LNCaP clone FGC (cell line): ENCODE data around the gene KDM2B.
"Not testable (repeated sequence)": the region's sequence is repeated elsewhere in the genome, so short reads cannot be mapped to it uniquely, and the experiment has no call there.

Experiments
- DNase-seq: peaks from one replicate; pipeline ENCODE4 v3.0.0-alpha.2; 2011; ENCODE audit warnings: low read depth
- H3K4me3 ChIP-seq: 2 replicates; pipeline ENCODE4 v1.5.1; 2011; ENCODE audit warnings: mild to moderate bottlenecking, low read depth, low read length, control low read depth
- CTCF ChIP-seq: IDR thresholded peaks from 2 replicates; pipeline ENCODE4 v1.5.1; 2012; ENCODE audit warnings: mild to moderate bottlenecking; ENCODE audit not compliant: control insufficient read depth, insufficient read depth; ENCODE audit errors: extremely low read depth

KDM2B gene

GRCh38 chr12:121603581-121603980 lies 22.8 kb upstream of the KDM2B start:
- no peak overlapping the region for H3K4me3 ChIP-seq
- no peak for TF ChIP-seq CTCF
- no peak for DNase-seq

- DNase-seq: peak; percentile 75
- no peak for TF ChIP-seq CTCF
- no peak overlapping the region for H3K4me3 ChIP-seq
Measured at GRCh38 chr12:121602766-121603165, 21.9 kb upstream of the KDM2B start.

GRCh38 chr12:121600702-121601336 lies 20.0 kb upstream of the KDM2B start:
- no peak for TF ChIP-seq CTCF
- no peak for DNase-seq
- H3K4me3 ChIP-seq: no peak overlapping the region

- H3K4me3 ChIP-seq: no peak overlapping the region
- TF ChIP-seq CTCF: no peak
- no peak for DNase-seq
Measured at GRCh38 chr12:121596526-121596925, 15.7 kb upstream of the KDM2B start.

GRCh38 chr12:121595520-121595919 lies 14.7 kb upstream of the KDM2B start:
- DNase-seq: no peak
- TF ChIP-seq CTCF: no peak
- no peak overlapping the region for H3K4me3 ChIP-seq

GRCh38 chr12:121592320-121592719 lies 11.5 kb upstream of the KDM2B start:
- H3K4me3 ChIP-seq: no peak overlapping the region
- TF ChIP-seq CTCF: no peak
- DNase-seq: no peak

GRCh38 chr12:121590476-121591143 lies 9.8 kb upstream of the KDM2B start:
- H3K4me3 ChIP-seq: no peak overlapping the region
- DNase-seq: no peak
- no peak for TF ChIP-seq CTCF

- not testable (repeated sequence) for DNase-seq, H3K4me3 ChIP-seq
Measured at GRCh38 chr12:121584885-121585284, 4.1 kb upstream of the KDM2B start.

- not testable (repeated sequence) for H3K4me3 ChIP-seq
Measured at GRCh38 chr12:121583334-121583661, 2.5 kb upstream of the KDM2B start.

More at GRCh38 chr12:121583334-121583661, 2.5 kb upstream of the KDM2B start:
- DNase-seq: not testable (repeated sequence)
